GM21723 (cell line): ENCODE measurements around the gene ZBTB18.
"Not testable (repeated sequence)": the region's sequence is repeated elsewhere in the genome, so short reads cannot be mapped to it uniquely, and the experiment has no call there.

ENCODE experiments used
- ATAC-seq: cut with Tn5 transposase; IDR thresholded peaks from one replicate; pipeline ENCODE4 v1.9.1; 2021; ENCODE audit warnings: mild to moderate bottlenecking, moderate library complexity; ENCODE audit not compliant: unreplicated experiment

Gene ZBTB18

GRCh38 chr1:244041466-244042120 lies 9.5 kb upstream of the ZBTB18 start:
- no peak for ATAC-seq

GRCh38 chr1:244042293-244042692 lies 8.8 kb upstream of the ZBTB18 start:
- ATAC-seq = no peak

GRCh38 chr1:244044423-244044822 lies 6.7 kb upstream of the ZBTB18 start:
- no peak for ATAC-seq

- not testable (repeated sequence) for ATAC-seq
Observed at GRCh38 chr1:244046254-244046653, 4.8 kb upstream of the ZBTB18 start.

- no peak for ATAC-seq
Observed at GRCh38 chr1:244046907-244047611, 4.0 kb upstream of the ZBTB18 start.

GRCh38 chr1:244047621-244048255 lies 3.3 kb upstream of the ZBTB18 start:
- ATAC-seq = peak; percentile 73

- ATAC-seq = peak; percentile 74
Observed at GRCh38 chr1:244048256-244049161, 2.6 kb upstream of the ZBTB18 start.

- ATAC-seq = no peak
Observed at GRCh38 chr1:244049162-244050013, 1.7 kb upstream of the ZBTB18 start.

GRCh38 chr1:244050014-244050834 lies 859 bp upstream of the ZBTB18 start:
- no peak for ATAC-seq

- no peak for ATAC-seq
Observed at GRCh38 chr1:244052016-244052727, 1.1 kb downstream of the ZBTB18 start.

- no peak for ATAC-seq
Observed at GRCh38 chr1:244052728-244053312, 1.7 kb downstream of the ZBTB18 start.

GRCh38 chr1:244053831-244054230 lies 2.7 kb downstream of the ZBTB18 start:
- ATAC-seq = no peak

- ATAC-seq = no peak
Observed at GRCh38 chr1:244054247-244054923, 3.3 kb downstream of the ZBTB18 start.

- no peak for ATAC-seq
Observed at GRCh38 chr1:244054924-244055263, 3.8 kb downstream of the ZBTB18 start.

GRCh38 chr1:244056577-244056976 lies 5.5 kb downstream of the ZBTB18 start:
- no peak for ATAC-seq

- ATAC-seq = no peak
Observed at GRCh38 chr1:244057474-244058385, 6.6 kb downstream of the ZBTB18 start.

- ATAC-seq = no peak
Observed at GRCh38 chr1:244060117-244060516, 9.0 kb downstream of the ZBTB18 start.
